ENCODE results near the gene GNAS.

The GNAS gene

DNA sequence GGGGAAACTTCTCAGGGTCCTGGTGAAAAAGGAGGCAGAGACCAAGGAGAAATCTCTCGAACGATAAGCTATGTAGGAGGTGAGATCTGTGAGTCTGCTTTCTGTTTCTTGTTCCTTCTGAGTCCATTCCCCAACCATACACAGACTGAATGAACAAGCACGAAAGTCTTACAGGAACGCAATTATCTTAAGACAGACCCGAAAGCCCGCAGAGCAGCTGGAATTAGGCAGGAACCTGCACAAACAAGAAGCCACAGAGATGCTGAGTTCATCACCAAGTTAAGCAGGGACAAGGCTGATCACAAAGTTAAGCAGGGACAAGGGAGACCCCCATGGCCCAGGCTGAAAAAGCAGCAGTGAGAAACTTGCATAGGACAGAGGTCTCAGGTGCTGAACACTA lies 107.1 kb downstream of the GNAS start:
- CTCF ChIA-PET, result no interaction called here
- DNase-seq (ENCODE audit: extremely low spot score), result no peak
- POLR2A ChIA-PET, result no interaction called here
- no peak for TF ChIP-seq SUZ12 (IDR thresholded peaks at IDR 0.05)
